ENCODE data around the gene MBP. TPM values are rescaled to one million over a fixed set of nuclear protein-coding genes. Genes with fewer than 3 reads are reported as not detected.

The MBP gene
- total RNA-seq, 2 experiments from 2014 or later: 13.5 to 28.9 TPM

GRCh38 chr18:77057006-77057395 lies 75.6 kb downstream of the MBP start:
- Histone ChIP-seq H2AFZ (ENCODE audit: low read length) (no peak overlapping the region), H3K4me1 (ENCODE audit: insufficient read depth, low read length, poor library complexity, severe bottlenecking) (peaks cover 69% of the 10 kb centered on the region), H3K4me2 (ENCODE audit: low read length) (peak overlapping the region; percentile 82), H3K4me3 (ENCODE audit: low read depth, low read length, poor library complexity, severe bottlenecking) (no peak overlapping the region), H3K27ac (ENCODE audit: low read depth, low read length, poor library complexity, severe bottlenecking) (peak overlapping the region; percentile 87), H3K79me2 (ENCODE audit: insufficient read depth, low read depth, low read length) (no peaks in the 10 kb centered on the region), H3K9me2 (ENCODE audit: insufficient read depth, low read length) (no peaks in the 10 kb centered on the region), H4K20me1 (ENCODE audit: insufficient read depth, low read length) (no peaks in the 10 kb centered on the region), H3K36me3 (ENCODE audit: insufficient read depth, low read length) (peaks cover 8% of the 10 kb centered on the region), H3K9me3 (ENCODE audit: low read length) (no peaks in the 10 kb centered on the region)
- no peak for DNase-seq (ENCODE audit: low spot score)
- intact Hi-C loops (cut with micrococcal nuclease; ENCODE audit: unreplicated experiment): no loop called here
- no TSS peak for BruUV-seq (replicated peaks)
- TF ChIP-seq, protein P1, sequence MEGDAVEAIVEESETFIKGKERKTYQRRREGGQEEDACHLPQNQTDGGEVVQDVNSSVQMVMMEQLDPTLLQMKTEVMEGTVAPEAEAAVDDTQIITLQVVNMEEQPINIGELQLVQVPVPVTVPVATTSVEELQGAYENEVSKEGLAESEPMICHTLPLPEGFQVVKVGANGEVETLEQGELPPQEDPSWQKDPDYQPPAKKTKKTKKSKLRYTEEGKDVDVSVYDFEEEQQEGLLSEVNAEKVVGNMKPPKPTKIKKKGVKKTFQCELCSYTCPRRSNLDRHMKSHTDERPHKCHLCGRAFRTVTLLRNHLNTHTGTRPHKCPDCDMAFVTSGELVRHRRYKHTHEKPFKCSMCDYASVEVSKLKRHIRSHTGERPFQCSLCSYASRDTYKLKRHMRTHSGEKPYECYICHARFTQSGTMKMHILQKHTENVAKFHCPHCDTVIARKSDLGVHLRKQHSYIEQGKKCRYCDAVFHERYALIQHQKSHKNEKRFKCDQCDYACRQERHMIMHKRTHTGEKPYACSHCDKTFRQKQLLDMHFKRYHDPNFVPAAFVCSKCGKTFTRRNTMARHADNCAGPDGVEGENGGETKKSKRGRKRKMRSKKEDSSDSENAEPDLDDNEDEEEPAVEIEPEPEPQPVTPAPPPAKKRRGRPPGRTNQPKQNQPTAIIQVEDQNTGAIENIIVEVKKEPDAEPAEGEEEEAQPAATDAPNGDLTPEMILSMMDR (conservative IDR thresholded peaks at IDR 0.05; ENCODE audit: low read length): no peak
- no peak for TF ChIP-seq EZH2phosphoT487 (IDR thresholded peaks at IDR 0.05; ENCODE audit: borderline replicate concordance, low read depth, low read length)
- ChIA-PET CTCF (ENCODE audit: unreplicated experiment) (no interaction called here), POLR2A (no interaction called here)

GRCh38 chr18:77056344-77057005 lies 76.1 kb downstream of the MBP start:
- H3K79me2 ChIP-seq (ENCODE audit: insufficient read depth, low read depth, low read length): no peaks in the 10 kb centered on the region
- BruUV-seq (replicated peaks): no TSS peak

More at GRCh38 chr18:77056344-77057005, 76.1 kb downstream of the MBP start:
- Histone ChIP-seq H3K27ac (ENCODE audit: low read depth, low read length, poor library complexity, severe bottlenecking) (peak overlapping the region; percentile 87), H3K4me1 (ENCODE audit: insufficient read depth, low read length, poor library complexity, severe bottlenecking) (peaks cover 69% of the 10 kb centered on the region), H3K9me3 (ENCODE audit: low read length) (no peaks in the 10 kb centered on the region), H3K4me2 (ENCODE audit: low read length) (peak overlapping the region; percentile 82), H4K20me1 (ENCODE audit: insufficient read depth, low read length) (no peaks in the 10 kb centered on the region), H3K36me3 (ENCODE audit: insufficient read depth, low read length) (peaks cover 8% of the 10 kb centered on the region), H3K4me3 (ENCODE audit: low read depth, low read length, poor library complexity, severe bottlenecking) (no peak overlapping the region), H3K9me2 (ENCODE audit: insufficient read depth, low read length) (no peaks in the 10 kb centered on the region), H2AFZ (ENCODE audit: low read length) (peak overlapping the region; percentile 42; the same call in 1 of the 2 replicates)
- ChIA-PET CTCF (ENCODE audit: unreplicated experiment) (no interaction called here), POLR2A (no interaction called here)
- intact Hi-C loops (cut with micrococcal nuclease; ENCODE audit: unreplicated experiment): no loop called here
- TF ChIP-seq, protein P1 (conservative IDR thresholded peaks at IDR 0.05; ENCODE audit: low read length): no peak
- no peak for TF ChIP-seq EZH2phosphoT487 (IDR thresholded peaks at IDR 0.05; ENCODE audit: borderline replicate concordance, low read depth, low read length)
- DNase-seq (ENCODE audit: low spot score): no peak

Measured in OCI-LY7 (cell line).